GM12873 (cell line): ENCODE measurements around the gene CCDC192.

ENCODE experiments used
- TF ChIP-seq, protein P1 (sequence below): IDR thresholded peaks from 2 replicates; pipeline ENCODE4 v1.5.1; 2012; ENCODE audit warnings: low read depth, mild to moderate bottlenecking, moderate library complexity, low read length, control low read depth; ENCODE audit not compliant: insufficient read depth; ENCODE audit errors: missing control alignments

Gene CCDC192

DNA sequence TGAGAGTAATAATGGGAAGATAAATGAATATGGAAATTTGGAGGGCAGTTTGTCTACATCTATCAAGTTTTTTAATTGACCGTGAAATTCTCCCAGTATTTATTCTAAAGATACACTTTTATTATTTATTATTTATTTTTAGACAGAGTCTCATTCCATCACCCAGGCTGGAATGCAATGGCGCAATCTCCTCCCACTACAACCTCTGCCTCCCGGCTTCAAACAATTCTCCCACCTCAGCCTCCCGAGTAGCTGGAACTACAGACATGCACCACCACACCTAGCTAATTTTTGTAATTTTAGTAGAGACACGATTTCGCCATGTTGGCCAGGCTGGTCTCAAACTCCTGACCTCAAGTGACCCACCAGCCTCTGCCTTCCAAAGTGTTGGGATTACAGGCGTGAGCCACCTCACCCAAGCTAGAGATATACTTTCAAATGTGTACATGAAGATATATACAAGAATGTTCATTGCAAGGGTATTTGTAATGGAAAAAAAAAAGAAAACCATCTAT lies 282.7 kb downstream of the CCDC192 start:
- TF ChIP-seq, protein P1, sequence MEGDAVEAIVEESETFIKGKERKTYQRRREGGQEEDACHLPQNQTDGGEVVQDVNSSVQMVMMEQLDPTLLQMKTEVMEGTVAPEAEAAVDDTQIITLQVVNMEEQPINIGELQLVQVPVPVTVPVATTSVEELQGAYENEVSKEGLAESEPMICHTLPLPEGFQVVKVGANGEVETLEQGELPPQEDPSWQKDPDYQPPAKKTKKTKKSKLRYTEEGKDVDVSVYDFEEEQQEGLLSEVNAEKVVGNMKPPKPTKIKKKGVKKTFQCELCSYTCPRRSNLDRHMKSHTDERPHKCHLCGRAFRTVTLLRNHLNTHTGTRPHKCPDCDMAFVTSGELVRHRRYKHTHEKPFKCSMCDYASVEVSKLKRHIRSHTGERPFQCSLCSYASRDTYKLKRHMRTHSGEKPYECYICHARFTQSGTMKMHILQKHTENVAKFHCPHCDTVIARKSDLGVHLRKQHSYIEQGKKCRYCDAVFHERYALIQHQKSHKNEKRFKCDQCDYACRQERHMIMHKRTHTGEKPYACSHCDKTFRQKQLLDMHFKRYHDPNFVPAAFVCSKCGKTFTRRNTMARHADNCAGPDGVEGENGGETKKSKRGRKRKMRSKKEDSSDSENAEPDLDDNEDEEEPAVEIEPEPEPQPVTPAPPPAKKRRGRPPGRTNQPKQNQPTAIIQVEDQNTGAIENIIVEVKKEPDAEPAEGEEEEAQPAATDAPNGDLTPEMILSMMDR = no peak

DNA sequence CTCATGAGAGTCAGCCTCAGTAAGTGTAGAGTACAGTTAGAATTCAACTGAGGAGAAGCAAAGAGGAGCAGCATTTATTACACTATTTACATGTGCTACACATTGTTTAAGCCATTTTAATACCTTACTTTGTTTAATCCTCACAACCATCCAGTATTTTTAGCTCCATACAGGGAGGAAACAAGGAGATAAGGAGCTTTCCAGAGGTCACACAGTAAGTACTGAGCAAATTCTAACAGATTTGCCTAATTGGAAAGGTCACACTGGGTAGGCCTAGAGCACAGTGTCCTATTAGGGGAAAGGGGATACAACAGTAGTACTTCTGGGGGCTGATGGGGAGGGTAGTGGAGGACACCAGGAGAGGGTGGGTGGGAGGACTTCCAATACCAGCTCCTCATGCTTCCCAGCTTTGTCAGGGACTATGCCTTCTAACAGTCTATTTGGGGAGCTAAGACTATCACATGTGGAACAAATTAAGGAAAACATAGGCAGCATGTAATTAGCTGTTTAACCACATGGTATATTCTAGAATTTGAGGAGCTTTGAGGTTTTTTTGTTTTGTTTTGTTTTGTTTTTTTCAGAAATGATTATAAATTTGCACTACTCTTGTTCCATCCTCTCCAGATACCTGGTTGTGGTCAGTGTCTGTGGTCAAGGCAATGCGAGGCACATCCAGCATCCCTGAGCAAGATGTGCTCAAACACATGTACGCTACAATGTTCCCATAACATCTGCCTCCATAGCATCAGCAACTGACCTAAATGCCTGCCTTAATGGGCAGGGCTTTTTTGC lies 284.4 kb downstream of the CCDC192 start:
- TF ChIP-seq, protein P1 = no peak

DNA sequence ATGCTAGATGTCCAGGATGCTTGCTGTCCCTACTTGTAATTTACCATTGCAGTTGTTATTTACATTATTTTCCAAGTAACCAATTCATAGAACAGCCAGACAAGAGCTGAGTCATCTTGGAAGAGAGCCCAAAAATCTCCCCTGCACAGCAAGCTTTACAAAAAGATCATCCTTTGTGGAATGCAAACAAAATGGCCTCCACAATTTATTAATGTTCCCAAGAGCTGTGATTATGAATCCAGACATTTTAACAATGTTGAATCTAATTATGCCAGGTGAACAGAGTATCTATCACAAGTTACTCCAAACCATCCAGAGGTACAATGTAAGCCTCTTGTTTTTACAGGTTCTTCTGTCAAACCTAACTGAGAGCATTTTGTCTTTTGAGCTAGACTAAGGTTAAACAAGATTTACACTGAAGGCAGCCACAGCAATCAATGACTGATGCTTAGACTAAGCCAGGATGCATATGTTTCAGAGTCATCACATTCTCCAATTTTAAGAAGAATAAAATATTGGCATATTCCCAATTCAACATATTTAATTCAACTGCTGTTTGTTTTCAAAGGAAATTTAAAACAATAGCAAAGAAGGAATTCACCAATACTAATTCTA lies 285.1 kb downstream of the CCDC192 start:
- TF ChIP-seq, protein P1 = no peak
